Esophagus (tissue), 2 donors: Measurements from ENCODE around the gene FOXK1. TPM values are rescaled to one million over a fixed set of nuclear protein-coding genes. Genes with fewer than 3 reads are reported as not detected.

Experiments used
- H3K27ac ChIP-seq, 2 donors: one replicate each; pipeline ENCODE4 v1.5.1; 2013; ENCODE audit warnings: low read depth in 2 of 2, mild to moderate bottlenecking in 2 of 2, inconsistent platforms in 1 of 2, low read length in 1 of 2, moderate library complexity in 1 of 2
- H3K27me3 ChIP-seq, 2 donors: one replicate each; pipeline ENCODE4 v1.6.1; 2013; ENCODE audit warnings: low read length in 2 of 2, control low read depth in 1 of 2, mild to moderate bottlenecking in 1 of 2; ENCODE audit not compliant: insufficient read depth in 2 of 2, control insufficient read depth in 1 of 2
- H3K36me3 ChIP-seq, 2 donors: one replicate each; pipeline ENCODE4 v1.6.1; 2013; ENCODE audit warnings: low read length in 1 of 2; ENCODE audit not compliant: control insufficient read depth in 2 of 2, insufficient read depth in 2 of 2
- H3K4me1 ChIP-seq, 2 donors: one replicate each; pipeline ENCODE4 v1.6.1; 2013; ENCODE audit warnings: low read length in 1 of 2; ENCODE audit not compliant: control insufficient read depth in 2 of 2, insufficient read depth in 2 of 2
- H3K4me3 ChIP-seq, 2 donors: one replicate each; pipeline ENCODE4 v1.5.1; 2013; ENCODE audit warnings: low read length in 2 of 2, mild to moderate bottlenecking in 2 of 2, low read depth in 1 of 2, moderate library complexity in 1 of 2
- H3K9me3 ChIP-seq, 2 donors: one replicate each; pipeline ENCODE4 v1.6.1; 2013; ENCODE audit warnings: mild to moderate bottlenecking in 2 of 2, low read depth in 1 of 2, low read length in 1 of 2, moderate library complexity in 1 of 2; ENCODE audit not compliant: control insufficient read depth in 2 of 2, insufficient read depth in 1 of 2
- WGBS, 2 donors: extraction: QIAGEN DNeasy Blood & Tissue Kit; methylation state at CpG; one replicate each; pipeline ENCODE4 v1.1.7; 2013; 5-methylcytosine and 5-hydroxymethylcytosine counted together
- polyA plus RNA-seq, 2 donors: library from polyadenylated mRNA; stranded (reverse); fragments of 200-250 nt; gene quantifications; one replicate each; pipeline ENCODE4 v1.2.3, GENCODE V29; 2013
- donor health status: healthy with polysubstance abuse.
- donor health status: Bipolar disorder and iron deficiency.

FOXK1 gene
- polyA plus RNA-seq, 2 donors: 3.9 to 7.1 TPM

DNA sequence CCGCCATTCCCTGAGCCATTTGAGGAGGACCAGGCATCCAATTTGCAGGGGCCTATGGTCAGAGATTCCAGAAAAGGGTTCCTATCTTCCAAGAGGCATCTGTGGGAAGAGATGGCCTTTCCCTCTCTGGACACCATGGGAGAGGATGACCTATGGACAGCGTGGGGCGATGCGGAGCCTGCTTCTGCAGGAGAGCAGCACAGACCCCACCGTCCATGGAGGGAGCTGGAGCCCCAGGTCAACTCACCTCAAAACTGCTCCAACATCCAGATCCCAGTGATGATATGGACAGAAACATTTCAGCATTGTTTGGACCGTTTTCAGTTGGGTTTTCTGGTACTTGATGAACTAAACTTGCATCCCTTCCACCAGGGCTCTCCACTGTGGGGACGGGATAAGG lies 34.0 kb upstream of the FOXK1 start:
- no peak overlapping the region for H3K27ac ChIP-seq
- peaks cover 0 to 2% of the 10 kb centered on the region in 2 donors for H3K4me1 ChIP-seq
- no peaks in the 10 kb centered on the region for H3K27me3 ChIP-seq
- no peak overlapping the region for H3K4me3 ChIP-seq
- H3K9me3 ChIP-seq: no peaks in the 10 kb centered on the region
- H3K36me3 ChIP-seq: no peaks in the 10 kb centered on the region
- WGBS, 2 donors: 91 to 95% methylated on average over 7 of the region's 7 CpGs

- Histone ChIP-seq H3K27me3 (no peaks in the 10 kb centered on the region), H3K4me1 (peaks cover 0 to 2% of the 10 kb centered on the region in 2 donors), H3K9me3 (no peaks in the 10 kb centered on the region), H3K36me3 (no peaks in the 10 kb centered on the region), H3K27ac (no peak overlapping the region), H3K4me3 (no peak overlapping the region)
- WGBS, 2 donors: 59 to 64% methylated on average over 18 of the region's 18 CpGs
Measured at GRCh38 chr7:4650433-4651047, 31.6 kb upstream of the FOXK1 start.

GRCh38 chr7:4653771-4654170 lies 28.3 kb upstream of the FOXK1 start:
- 86 to 90% methylated on average over 5 of the region's 5 CpGs for WGBS, 2 donors
- H3K27ac ChIP-seq: no peak overlapping the region
- peaks cover 0 to 2% of the 10 kb centered on the region in 2 donors for H3K4me1 ChIP-seq

GRCh38 chr7:4655311-4655710 lies 26.8 kb upstream of the FOXK1 start:
- WGBS, 2 donors: 67 to 69% methylated on average over 2 of the region's 2 CpGs
- H3K4me1 ChIP-seq: peaks cover 0 to 2% of the 10 kb centered on the region in 2 donors
- H3K27me3 ChIP-seq: no peaks in the 10 kb centered on the region
- H3K36me3 ChIP-seq: no peaks in the 10 kb centered on the region
- H3K9me3 ChIP-seq: peaks cover 2 to 3% of the 10 kb centered on the region in 2 donors
- no peak overlapping the region for H3K4me3 ChIP-seq
- H3K27ac ChIP-seq: no peak overlapping the region

More at GRCh38 chr7:4653771-4654170, 28.3 kb upstream of the FOXK1 start:
- Histone ChIP-seq H3K36me3 (no peaks in the 10 kb centered on the region), H3K27me3 (no peaks in the 10 kb centered on the region), H3K9me3 (no peaks in the 10 kb centered on the region), H3K4me3 (no peak overlapping the region)

- Histone ChIP-seq H3K36me3 (no peaks in the 10 kb centered on the region), H3K4me3 (no peak overlapping the region), H3K27ac (no peak overlapping the region), H3K27me3 (no peaks in the 10 kb centered on the region), H3K4me1 (peaks cover 0 to 2% of the 10 kb centered on the region in 2 donors), H3K9me3 (peaks cover 2 to 3% of the 10 kb centered on the region in 2 donors)
- WGBS, 2 donors: 77 to 84% methylated on average over 4 of the region's 4 CpGs
Measured at GRCh38 chr7:4655896-4656295, 26.2 kb upstream of the FOXK1 start.

- Histone ChIP-seq H3K36me3 (no peaks in the 10 kb centered on the region), H3K4me1 (no peaks in the 10 kb centered on the region), H3K27ac (no peak overlapping the region), H3K9me3 (peaks cover 2 to 3% of the 10 kb centered on the region in 2 donors), H3K4me3 (no peak overlapping the region), H3K27me3 (no peaks in the 10 kb centered on the region)
- 80 to 82% methylated on average over 4 of the region's 4 CpGs for WGBS, 2 donors
Measured at GRCh38 chr7:4657640-4658417, 24.3 kb upstream of the FOXK1 start.

- H3K4me3 ChIP-seq: no peak overlapping the region
- H3K36me3 ChIP-seq: no peaks in the 10 kb centered on the region
- 85 to 98% methylated on average over 2 of the region's 2 CpGs for WGBS, 2 donors
- no peaks in the 10 kb centered on the region for H3K4me1 ChIP-seq
- no peak overlapping the region for H3K27ac ChIP-seq
- H3K27me3 ChIP-seq: no peaks in the 10 kb centered on the region
- H3K9me3 ChIP-seq: peaks cover 2 to 3% of the 10 kb centered on the region in 2 donors
Measured at GRCh38 chr7:4659551-4660286, 22.4 kb upstream of the FOXK1 start.

DNA sequence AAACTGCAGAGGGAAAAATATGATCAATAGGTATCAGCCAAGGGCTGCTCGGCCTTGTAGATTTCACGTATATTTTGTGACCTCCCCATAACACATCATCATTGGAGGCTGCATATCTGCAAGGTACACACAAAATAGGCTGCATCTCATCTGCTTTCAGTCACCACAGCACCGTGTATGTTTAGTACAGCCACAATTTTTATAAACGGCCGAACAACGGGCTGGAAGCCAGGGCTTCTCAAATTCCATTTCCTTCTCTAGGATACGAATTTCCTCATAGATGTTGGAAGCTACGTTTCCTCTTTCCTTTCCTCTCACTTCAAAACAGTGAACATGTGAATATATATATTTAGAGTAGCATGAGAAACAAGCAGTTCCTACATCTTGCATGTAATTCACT lies 20.2 kb upstream of the FOXK1 start:
- Histone ChIP-seq H3K36me3 (no peaks in the 10 kb centered on the region), H3K4me1 (no peaks in the 10 kb centered on the region), H3K27me3 (no peaks in the 10 kb centered on the region), H3K4me3 (no peak overlapping the region), H3K27ac (no peak overlapping the region), H3K9me3 (peaks cover 2 to 3% of the 10 kb centered on the region in 2 donors)
- whole genome bisulfite sequencing, 2 donors: 31 to 33% methylated on average over 8 of the region's 8 CpGs

- H3K27ac ChIP-seq: no peak overlapping the region
- H3K27me3 ChIP-seq: no peaks in the 10 kb centered on the region
- no peak overlapping the region for H3K4me3 ChIP-seq
- WGBS, 2 donors: 84 to 87% methylated on average over 17 of the region's 17 CpGs
- H3K4me1 ChIP-seq: no peaks in the 10 kb centered on the region
- H3K36me3 ChIP-seq: no peaks in the 10 kb centered on the region
- H3K9me3 ChIP-seq: peaks cover 2 to 3% of the 10 kb centered on the region in 2 donors
Measured at GRCh38 chr7:4663239-4664018, 18.7 kb upstream of the FOXK1 start.
